Upper lobe of left lung (tissue), 6 donors: Measurements from ENCODE around the gene CHSY1. TPM values are rescaled to one million over a fixed set of nuclear protein-coding genes. Genes with fewer than 3 reads are reported as not detected.

Source experiments
- ATAC-seq, 2 donors: fragments of 200-7000 bp; cut with Tn5 transposase; one replicate each; pipeline ENCODE4 v1.9.1; 2022; ENCODE audit warnings: mild to moderate bottlenecking in 2 of 2, moderate library complexity in 2 of 2; ENCODE audit not compliant: low FRiP score in 2 of 2
- DNase-seq, 2 donors: peaks; one replicate each; pipeline ENCODE4 v3.0.0-alpha.2; 2019 to 2020
- H3K27ac ChIP-seq, 4 donors: fragments of 200-600 bp; sonication (generic); one replicate each; pipeline ENCODE4 v1.5.1; 2016 to 2019
- H3K27me3 ChIP-seq, 4 donors: fragments of 200-600 bp; sonication (generic); one replicate each; pipeline ENCODE4 v1.5.1; 2017 to 2019
- H3K36me3 ChIP-seq, 4 donors: fragments of 200-600 bp; sonication (generic); one replicate each; pipeline ENCODE4 v1.5.1; 2016 to 2019
- H3K4me1 ChIP-seq, 4 donors: fragments of 200-600 bp; sonication (generic); one replicate each; pipeline ENCODE4 v1.5.1; 2018 to 2019
- H3K4me3 ChIP-seq, 4 donors: fragments of 200-600 bp; sonication (generic); one replicate each; pipeline ENCODE4 v1.5.1; 2017 to 2019; ENCODE audit warnings: mild to moderate bottlenecking in 2 of 4, moderate library complexity in 1 of 4
- H3K9me3 ChIP-seq, 4 donors: fragments of 200-600 bp; sonication (generic); one replicate each; pipeline ENCODE4 v1.5.1; 2018 to 2019
- CTCF ChIP-seq, 6 experiments: fragments of 450-650 bp in 4 of 6; fragments of 200-600 bp in 2 of 6; sonication (generic) in 2 of 6; IDR thresholded peaks; one replicate each; pipeline ENCODE4 v1.5.1; 2016 to 2019; ENCODE audit warnings: antibody characterized with exemption in 6 of 6
- EP300 ChIP-seq, 4 donors: sonication (generic); formaldehyde crosslinking; IDR thresholded peaks; one replicate each; pipeline ENCODE4 v1.5.1; 2017; ENCODE audit warnings: antibody characterized with exemption in 4 of 4, control low read depth in 2 of 4
- POLR2A ChIP-seq, 4 donors: fragments of 450-650 bp; IDR thresholded peaks; one replicate each; pipeline ENCODE4 v1.5.1; 2016 to 2017; ENCODE audit warnings: antibody characterized with exemption in 4 of 4, mild to moderate bottlenecking in 2 of 4
- POLR2AphosphoS5 ChIP-seq, 2 donors: sonication (generic); formaldehyde crosslinking; IDR thresholded peaks; one replicate each; pipeline ENCODE4 v1.5.1; 2017; ENCODE audit warnings: antibody characterized with exemption in 2 of 2
- WGBS, 2 donors: methylation state at CpG; one replicate each; pipeline ENCODE4 v1.1.5; 2017 to 2018; 5-methylcytosine and 5-hydroxymethylcytosine counted together
- total RNA-seq, 6 donors: library from RNA; depleted of rRNA in 4 of 6; stranded (reverse); fragments of >200 nt in 4 of 6; gene quantifications; one replicate each; pipeline versions ENCODE4 v1.1.0 to v1.2.1, GENCODE V29; 2016 to 2021
- donor health status: DM: no; HTN: no; CAD: no; lungs with moderate emphysema.
- donor health status: DM: no; HTN: yes; CAD: no; lungs with severe emphysema.

Gene CHSY1
- total RNA-seq, 6 donors from 2014 or later, result 12.4 to 38.3 (median 23.7) TPM

GRCh38 chr15:101237251-101237650 lies 14.6 kb downstream of the CHSY1 start:
- ATAC-seq (peak in 1 of 2 donors; percentile 62), DNase-seq (no peak)
- WGBS, 2 donors, result 65 to 75% methylated on average over 12 of the region's 12 CpGs
- Histone ChIP-seq H3K4me3 (no peak overlapping the region), H3K27me3 (no peaks in the 10 kb centered on the region), H3K27ac (peak overlapping the region in 2 of 4 donors; percentile 30 to 71), H3K9me3 (no peaks in the 10 kb centered on the region), H3K4me1 (peaks cover 62 to 75% (median 64%) of the 10 kb centered on the region in 4 donors), H3K36me3 (peaks cover 0 to 22% (median 4%) of the 10 kb centered on the region in 4 donors)
- TF ChIP-seq POLR2A (IDR thresholded peaks at IDR 0.05) (no peak), EP300 (IDR thresholded peaks at IDR 0.05) (no peak), POLR2AphosphoS5 (IDR thresholded peaks at IDR 0.05) (no peak), CTCF (IDR thresholded peaks at IDR 0.05) (no peak)

GRCh38 chr15:101233651-101234280 lies 18.1 kb downstream of the CHSY1 start:
- ATAC-seq (no peak), DNase-seq (no peak)
- Histone ChIP-seq H3K4me1 (peaks cover 30 to 40% (median 32%) of the 10 kb centered on the region in 4 donors), H3K9me3 (no peaks in the 10 kb centered on the region), H3K4me3 (no peak overlapping the region), H3K27me3 (no peaks in the 10 kb centered on the region), H3K36me3 (peaks cover 0 to 32% (median 4%) of the 10 kb centered on the region in 4 donors), H3K27ac (no peak overlapping the region)
- TF ChIP-seq CTCF (IDR thresholded peaks at IDR 0.05) (no peak), EP300 (IDR thresholded peaks at IDR 0.05) (no peak), POLR2A (IDR thresholded peaks at IDR 0.05) (no peak), POLR2AphosphoS5 (IDR thresholded peaks at IDR 0.05) (no peak)
- WGBS, 2 donors, result 79 to 82% methylated on average over 5 of the region's 5 CpGs

GRCh38 chr15:101232677-101233076 lies 19.2 kb downstream of the CHSY1 start:
- no peak for TF ChIP-seq POLR2A (IDR thresholded peaks at IDR 0.05)
- no peak for TF ChIP-seq EP300 (IDR thresholded peaks at IDR 0.05)
- no peaks in the 10 kb centered on the region for H3K27me3 ChIP-seq
- H3K4me3 ChIP-seq, result no peak overlapping the region
- no peak overlapping the region for H3K27ac ChIP-seq
- peaks cover 0 to 32% (median 4%) of the 10 kb centered on the region in 4 donors for H3K36me3 ChIP-seq
- peaks cover 22 to 32% (median 26%) of the 10 kb centered on the region in 4 donors for H3K4me1 ChIP-seq
- 65 to 87% methylated on average over 5 of the region's 5 CpGs for WGBS, 2 donors
- H3K9me3 ChIP-seq, result peaks cover 0 to 8% (median 0%) of the 10 kb centered on the region in 4 donors
- DNase-seq (no peak), ATAC-seq (no peak)

GRCh38 chr15:101228313-101228712 lies 23.5 kb downstream of the CHSY1 start:
- TF ChIP-seq CTCF (IDR thresholded peaks at IDR 0.05), result no peak
- no peak for TF ChIP-seq EP300 (IDR thresholded peaks at IDR 0.05)
- TF ChIP-seq POLR2A (IDR thresholded peaks at IDR 0.05), result no peak
- TF ChIP-seq POLR2AphosphoS5 (IDR thresholded peaks at IDR 0.05), result no peak
- H3K27me3 ChIP-seq, result no peaks in the 10 kb centered on the region
- no peak for DNase-seq
- peaks cover 0 to 8% (median 0%) of the 10 kb centered on the region in 4 donors for H3K9me3 ChIP-seq
- H3K4me1 ChIP-seq, result peaks cover 7 to 23% (median 9%) of the 10 kb centered on the region in 4 donors
- H3K27ac ChIP-seq, result no peak overlapping the region
- ATAC-seq, result no peak
- no peak overlapping the region for H3K4me3 ChIP-seq
- peaks cover 0 to 20% (median 2%) of the 10 kb centered on the region in 4 donors for H3K36me3 ChIP-seq

- DNase-seq (no peak), ATAC-seq (no peak)
- no peak for TF ChIP-seq EP300 (IDR thresholded peaks at IDR 0.05)
- TF ChIP-seq POLR2AphosphoS5 (IDR thresholded peaks at IDR 0.05), result no peak
- no peak for TF ChIP-seq CTCF (IDR thresholded peaks at IDR 0.05)
- no peak for TF ChIP-seq POLR2A (IDR thresholded peaks at IDR 0.05)
- WGBS, 2 donors, result 60 to 69% methylated on average over 5 of the region's 5 CpGs
- Histone ChIP-seq H3K36me3 (peaks cover 0 to 13% (median 0%) of the 10 kb centered on the region in 4 donors), H3K27ac (no peak overlapping the region), H3K4me1 (peaks cover 0 to 32% (median 18%) of the 10 kb centered on the region in 4 donors), H3K9me3 (peaks cover 0 to 8% (median 0%) of the 10 kb centered on the region in 4 donors), H3K4me3 (no peak overlapping the region), H3K27me3 (no peaks in the 10 kb centered on the region)
These were observed 26.2 kb downstream of the CHSY1 start for GRCh38 chr15:101225658-101226057.
